ENCODE results near the gene WDR1.

The WDR1 gene

DNA sequence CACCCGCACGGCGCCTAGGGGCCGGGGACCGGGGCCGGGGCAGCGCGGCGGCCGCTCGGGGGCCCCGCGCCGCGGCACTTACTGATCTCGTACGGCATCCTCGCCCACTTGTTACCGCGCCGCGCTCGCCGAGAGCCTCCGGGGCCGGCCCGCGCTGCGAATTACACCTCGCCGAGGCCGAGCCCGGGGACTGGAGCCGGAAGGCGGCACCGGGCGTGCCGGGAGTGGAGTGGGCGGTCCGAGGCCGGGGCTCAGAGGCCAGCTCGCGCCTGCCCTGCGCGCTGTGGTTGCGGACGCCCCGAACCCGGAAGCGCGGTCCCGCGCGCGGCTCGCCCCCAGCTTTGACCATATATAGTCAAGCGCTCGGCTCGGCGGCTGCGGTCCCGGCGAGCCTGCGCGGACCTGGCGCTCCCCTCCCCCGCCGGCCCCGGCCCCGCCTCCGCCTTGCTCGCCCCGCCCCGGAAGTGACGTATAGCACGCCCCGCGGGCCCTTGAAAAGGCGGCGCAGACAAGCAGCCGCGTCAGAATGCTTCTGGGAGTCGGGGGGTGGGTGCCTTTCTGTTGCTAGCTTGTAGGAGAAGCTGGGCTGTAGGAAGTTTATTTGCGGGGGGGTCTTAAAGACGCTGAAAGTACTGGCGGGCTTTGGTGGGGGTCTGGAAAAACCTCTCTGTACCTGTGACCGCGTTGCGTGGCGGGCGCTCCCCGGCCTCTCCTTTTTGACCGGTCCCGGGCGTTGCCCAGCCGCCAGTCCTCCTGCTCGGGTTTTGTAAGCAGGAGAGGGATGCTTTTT is at the start of gene WDR1:
WDR1 (minus strand) TSS at position 231 of the 790 bp plus-strand sequence; CDS start at position 98, 133 bp downstream.
- peak within 1 kb of the TSS; percentile 86 to 89 for H3K4me3 ChIP-seq (replicated peaks in 1 of 2; ENCODE audit: low read depth in 2 of 2, low read length in 2 of 2)
- DNase-seq (ENCODE audit: low read depth in 2 of 2) = peak; percentile 95 to 98
- TF ChIP-seq, protein P1, sequence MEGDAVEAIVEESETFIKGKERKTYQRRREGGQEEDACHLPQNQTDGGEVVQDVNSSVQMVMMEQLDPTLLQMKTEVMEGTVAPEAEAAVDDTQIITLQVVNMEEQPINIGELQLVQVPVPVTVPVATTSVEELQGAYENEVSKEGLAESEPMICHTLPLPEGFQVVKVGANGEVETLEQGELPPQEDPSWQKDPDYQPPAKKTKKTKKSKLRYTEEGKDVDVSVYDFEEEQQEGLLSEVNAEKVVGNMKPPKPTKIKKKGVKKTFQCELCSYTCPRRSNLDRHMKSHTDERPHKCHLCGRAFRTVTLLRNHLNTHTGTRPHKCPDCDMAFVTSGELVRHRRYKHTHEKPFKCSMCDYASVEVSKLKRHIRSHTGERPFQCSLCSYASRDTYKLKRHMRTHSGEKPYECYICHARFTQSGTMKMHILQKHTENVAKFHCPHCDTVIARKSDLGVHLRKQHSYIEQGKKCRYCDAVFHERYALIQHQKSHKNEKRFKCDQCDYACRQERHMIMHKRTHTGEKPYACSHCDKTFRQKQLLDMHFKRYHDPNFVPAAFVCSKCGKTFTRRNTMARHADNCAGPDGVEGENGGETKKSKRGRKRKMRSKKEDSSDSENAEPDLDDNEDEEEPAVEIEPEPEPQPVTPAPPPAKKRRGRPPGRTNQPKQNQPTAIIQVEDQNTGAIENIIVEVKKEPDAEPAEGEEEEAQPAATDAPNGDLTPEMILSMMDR (IDR thresholded peaks at IDR 0.05; ENCODE audit: low read depth, low read length) = no peak

GRCh38 chr4:10164877-10165283 is 48.3 kb upstream of the WDR1 start:
- DNase-seq (ENCODE audit: low read depth in 2 of 2) = peak; percentile 73 to 77
- TF ChIP-seq, protein P1 (IDR thresholded peaks at IDR 0.05; ENCODE audit: low read depth, low read length) = peak; percentile 70
- H3K4me3 ChIP-seq (replicated peaks in 1 of 2; ENCODE audit: low read depth in 2 of 2, low read length in 2 of 2) = no peak overlapping the region

- H3K4me3 ChIP-seq (replicated peaks in 1 of 2; ENCODE audit: low read depth in 2 of 2, low read length in 2 of 2) = no peak overlapping the region
- no peak for DNase-seq (ENCODE audit: low read depth in 2 of 2)
- TF ChIP-seq, protein P1 (IDR thresholded peaks at IDR 0.05; ENCODE audit: low read depth, low read length) = no peak
These were observed 46.7 kb upstream of the WDR1 start for GRCh38 chr4:10163296-10163695.

GRCh38 chr4:10162341-10163000 is 45.9 kb upstream of the WDR1 start:
- TF ChIP-seq, protein P1 (IDR thresholded peaks at IDR 0.05; ENCODE audit: low read depth, low read length) = no peak
- DNase-seq (ENCODE audit: low read depth in 2 of 2) = no peak
- no peak overlapping the region for H3K4me3 ChIP-seq (replicated peaks in 1 of 2; ENCODE audit: low read depth in 2 of 2, low read length in 2 of 2)

GRCh38 chr4:10161840-10162239 is 45.2 kb upstream of the WDR1 start:
- no peak overlapping the region for H3K4me3 ChIP-seq (replicated peaks in 1 of 2; ENCODE audit: low read depth in 2 of 2, low read length in 2 of 2)
- TF ChIP-seq, protein P1 (IDR thresholded peaks at IDR 0.05; ENCODE audit: low read depth, low read length) = no peak
- DNase-seq (ENCODE audit: low read depth in 2 of 2) = no peak

GRCh38 chr4:10161146-10161545 is 44.5 kb upstream of the WDR1 start:
- TF ChIP-seq, protein P1 (IDR thresholded peaks at IDR 0.05; ENCODE audit: low read depth, low read length) = no peak
- peak; percentile 16 to 29 for DNase-seq (ENCODE audit: low read depth in 2 of 2)
- H3K4me3 ChIP-seq (replicated peaks in 1 of 2; ENCODE audit: low read depth in 2 of 2, low read length in 2 of 2) = no peak overlapping the region
